Neuronal stem cell (in vitro differentiated cells): Measurements from ENCODE around the gene UGT1A3.

Experiments
- DNase-seq: peaks from one replicate; pipeline ENCODE4 v3.0.0-alpha.2; 2013; ENCODE audit warnings: low spot score
- H2AFZ ChIP-seq: one replicate; pipeline ENCODE4 v1.6.1; 2013; ENCODE audit warnings: mild to moderate bottlenecking, low read length, inconsistent platforms
- H2AK5ac ChIP-seq: 2 replicates; pipeline ENCODE4 v1.6.1; 2013; ENCODE audit warnings: low read depth, mild to moderate bottlenecking, inconsistent platforms, low read length, moderate library complexity, mixed read lengths
- H2BK120ac ChIP-seq: 2 replicates; pipeline ENCODE4 v1.6.1; 2013; ENCODE audit warnings: low read depth, mild to moderate bottlenecking, inconsistent platforms, low read length, moderate library complexity, mixed read lengths
- H2BK12ac ChIP-seq: one replicate; pipeline ENCODE4 v1.6.1; 2013; ENCODE audit warnings: low read length, inconsistent platforms
- H2BK15ac ChIP-seq: 2 replicates; pipeline ENCODE4 v1.6.1; 2013; ENCODE audit warnings: mild to moderate bottlenecking, low read length, inconsistent platforms, mixed read lengths
- H2BK5ac ChIP-seq: one replicate; pipeline ENCODE4 v1.6.1; 2013; ENCODE audit warnings: inconsistent platforms, mild to moderate bottlenecking, low read length, moderate library complexity
- H3K14ac ChIP-seq: one replicate; pipeline ENCODE4 v1.6.1; 2013; ENCODE audit warnings: low read length, inconsistent platforms
- H3K18ac ChIP-seq: 2 replicates; pipeline ENCODE4 v1.6.1; 2013; ENCODE audit warnings: low read length, inconsistent platforms
- H3K23ac ChIP-seq: 2 replicates; pipeline ENCODE4 v1.6.1; 2013; ENCODE audit warnings: low read depth, mild to moderate bottlenecking, mixed read lengths, low read length, inconsistent platforms; ENCODE audit not compliant: poor library complexity
- H3K27ac ChIP-seq: replicated peaks from 3 replicates; pipeline ENCODE4 v1.5.1; 2013; ENCODE audit warnings: low read length, inconsistent platforms
- H3K27me3 ChIP-seq, 3 experiments: 2 replicates each; pipeline ENCODE4 v1.6.1; 2013; ENCODE audit warnings: low read length in 3 of 3, mild to moderate bottlenecking in 2 of 3, inconsistent platforms in 1 of 3, low read depth in 1 of 3, mixed read lengths in 1 of 3, moderate library complexity in 1 of 3; ENCODE audit not compliant: control insufficient read depth in 3 of 3, insufficient read depth in 3 of 3
- H3K36me3 ChIP-seq, 2 donors: replicated peaks in 1 of 2; 2 replicates each; pipeline ENCODE4 v1.6.1; 2013; ENCODE audit warnings: low read length in 2 of 2; ENCODE audit not compliant: control insufficient read depth in 2 of 2, insufficient read depth in 2 of 2
- H3K4ac ChIP-seq: 2 replicates; pipeline ENCODE4 v1.6.1; 2013; ENCODE audit warnings: inconsistent platforms, mild to moderate bottlenecking, low read length, moderate library complexity
- H3K4me1 ChIP-seq, 2 donors: 1 replicate in 1 of 2; 2 replicates in 1 of 2; pipeline ENCODE4 v1.6.1; 2013; ENCODE audit warnings: low read length in 2 of 2, low read depth in 1 of 2; ENCODE audit not compliant: control insufficient read depth in 2 of 2, insufficient read depth in 1 of 2
- H3K4me2 ChIP-seq: one replicate; pipeline ENCODE4 v1.6.1; 2013; ENCODE audit warnings: mild to moderate bottlenecking, low read length, inconsistent platforms; ENCODE audit not compliant: insufficient read depth, poor library complexity, severe bottlenecking
- H3K4me3 ChIP-seq, 2 donors: 2 replicates each; pipeline ENCODE4 v1.5.1; 2013; ENCODE audit warnings: low read length in 2 of 2, mild to moderate bottlenecking in 2 of 2, inconsistent platforms in 1 of 2, moderate library complexity in 1 of 2
- H3K79me1 ChIP-seq: one replicate; pipeline ENCODE4 v1.6.1; 2013; ENCODE audit warnings: low read depth, mild to moderate bottlenecking, inconsistent platforms, low read length, moderate library complexity
- H3K9ac ChIP-seq: one replicate; pipeline ENCODE4 v1.6.1; 2013; ENCODE audit warnings: mild to moderate bottlenecking, low read depth, low read length, inconsistent platforms; ENCODE audit not compliant: poor library complexity
- H3K9me3 ChIP-seq, 2 donors: replicated peaks in 1 of 2; 2 replicates each; pipeline versions ENCODE3 to v1.6.1; 2013; ENCODE audit warnings: low read length in 2 of 2, mild to moderate bottlenecking in 2 of 2, inconsistent platforms in 1 of 2, low read depth in 1 of 2, mixed read lengths in 1 of 2, moderate library complexity in 1 of 2; ENCODE audit not compliant: control insufficient read depth in 2 of 2, insufficient read depth in 1 of 2
- H4K8ac ChIP-seq: one replicate; pipeline ENCODE4 v1.6.1; 2013; ENCODE audit warnings: low read depth, mild to moderate bottlenecking, inconsistent platforms, low read length, moderate library complexity
- H4K91ac ChIP-seq: one replicate; pipeline ENCODE4 v1.6.1; 2013; ENCODE audit warnings: low read length, low read depth, mild to moderate bottlenecking, inconsistent platforms; ENCODE audit not compliant: poor library complexity
- WGBS, 2 donors: extraction: QIAGEN DNeasy Blood & Tissue Kit; methylation state at CpG; one replicate each; pipeline ENCODE4 v1.1.7; 2013; ENCODE audit warnings: missing lambda C conversion rate in 2 of 2, mixed read lengths in 1 of 2; ENCODE audit not compliant: insufficient read length in 2 of 2, insufficient replicate concordance in 1 of 2; ENCODE audit errors: extremely low coverage in 2 of 2; 5-methylcytosine and 5-hydroxymethylcytosine counted together

Gene UGT1A3

GRCh38 chr2:233684640-233685039, 44.2 kb upstream of the UGT1A3 start:
- H2BK120ac ChIP-seq: no peak overlapping the region
- no peak overlapping the region for H3K18ac ChIP-seq
- H3K4me2 ChIP-seq: no peak overlapping the region
- no peak overlapping the region for H4K8ac ChIP-seq
- H2BK12ac ChIP-seq: no peak overlapping the region
- H3K9ac ChIP-seq: no peak overlapping the region
- H2BK15ac ChIP-seq: no peak overlapping the region
- no peak overlapping the region for H3K4ac ChIP-seq
- H3K9me3 ChIP-seq: no peaks in the 10 kb centered on the region
- no peak for DNase-seq
- no peak overlapping the region for H3K14ac ChIP-seq
- H3K4me3 ChIP-seq: no peak overlapping the region
- no peak overlapping the region for H4K91ac ChIP-seq
- no peaks in the 10 kb centered on the region for H3K27me3 ChIP-seq
- no peaks in the 10 kb centered on the region for H3K4me1 ChIP-seq
- no peaks in the 10 kb centered on the region for H3K79me1 ChIP-seq
- no peak overlapping the region for H3K23ac ChIP-seq
- H2BK5ac ChIP-seq: no peak overlapping the region
- no peak overlapping the region for H2AFZ ChIP-seq
- no peak overlapping the region for H3K27ac ChIP-seq
- H3K36me3 ChIP-seq: no peaks in the 10 kb centered on the region
- no CpG with 5 or more reads among the region's 1 CpG for WGBS, 2 donors
- H2AK5ac ChIP-seq: no peak overlapping the region

GRCh38 chr2:233686928-233687327, 41.9 kb upstream of the UGT1A3 start:
- Histone ChIP-seq H4K8ac (no peak overlapping the region), H2BK5ac (no peak overlapping the region), H3K18ac (no peak overlapping the region), H2AFZ (no peak overlapping the region), H3K27me3 (no peaks in the 10 kb centered on the region), H3K9ac (no peak overlapping the region), H3K14ac (no peak overlapping the region), H3K4me3 (no peak overlapping the region), H3K4ac (no peak overlapping the region), H3K79me1 (no peaks in the 10 kb centered on the region), H3K4me2 (no peak overlapping the region), H2AK5ac (no peak overlapping the region), H3K27ac (no peak overlapping the region), H4K91ac (no peak overlapping the region), H3K4me1 (no peaks in the 10 kb centered on the region), H3K36me3 (no peaks in the 10 kb centered on the region), H3K9me3 (no peaks in the 10 kb centered on the region), H2BK15ac (no peak overlapping the region), H2BK12ac (no peak overlapping the region), H3K23ac (no peak overlapping the region), H2BK120ac (no peak overlapping the region)
- no peak for DNase-seq
- no CpG with 5 or more reads among the region's 5 CpGs for WGBS, 2 donors

DNA sequence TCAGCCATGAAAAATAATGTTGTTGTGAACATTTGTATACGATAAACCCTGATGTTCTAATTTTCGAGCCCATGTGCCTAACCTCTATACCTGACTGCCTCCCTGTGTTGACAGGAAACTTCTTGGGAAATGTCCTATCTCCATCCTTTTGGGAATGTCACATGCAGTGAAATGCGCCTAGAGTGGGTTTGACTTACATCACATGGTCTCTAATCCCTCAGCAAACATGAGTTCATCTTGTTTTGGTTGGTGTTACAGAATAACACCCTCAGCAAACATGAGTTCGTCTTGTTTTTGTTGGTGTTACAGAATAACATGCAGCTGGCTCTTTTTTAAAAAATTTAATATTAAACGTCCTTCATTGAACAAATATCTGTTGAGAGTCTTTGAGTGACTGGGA, 40.5 kb upstream of the UGT1A3 start:
- Histone ChIP-seq H2BK120ac (no peak overlapping the region), H3K4ac (no peak overlapping the region), H2BK12ac (no peak overlapping the region), H3K27me3 (no peaks in the 10 kb centered on the region), H3K9me3 (no peaks in the 10 kb centered on the region), H3K4me1 (no peaks in the 10 kb centered on the region), H3K4me3 (no peak overlapping the region), H2BK15ac (no peak overlapping the region), H3K18ac (no peak overlapping the region), H3K27ac (no peak overlapping the region), H3K14ac (no peak overlapping the region), H2AFZ (no peak overlapping the region), H3K79me1 (no peaks in the 10 kb centered on the region), H3K9ac (no peak overlapping the region), H3K36me3 (no peaks in the 10 kb centered on the region), H2BK5ac (no peak overlapping the region), H2AK5ac (no peak overlapping the region), H4K8ac (no peak overlapping the region), H3K4me2 (no peak overlapping the region), H4K91ac (no peak overlapping the region), H3K23ac (no peak overlapping the region)
- no CpG with 5 or more reads among the region's 5 CpGs for WGBS, 2 donors
- DNase-seq: no peak

DNA sequence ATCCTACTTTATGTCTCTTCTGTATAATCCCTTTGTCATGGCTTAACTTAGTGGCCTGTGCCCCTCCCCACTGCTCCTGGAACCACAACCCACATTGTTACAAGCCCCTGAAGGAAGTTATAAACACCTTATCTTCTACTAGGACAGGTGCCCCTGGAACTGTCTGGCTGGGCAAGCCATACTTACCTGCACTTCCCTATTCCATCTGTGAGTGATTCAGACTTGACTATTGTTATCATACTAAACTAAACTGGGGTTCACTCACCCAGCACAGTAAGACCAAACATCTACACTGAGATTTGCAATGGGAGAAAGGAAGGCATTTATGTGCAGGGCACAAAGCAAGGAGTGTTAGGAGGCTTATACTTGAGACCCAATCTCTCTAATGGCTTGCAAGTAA, 39.8 kb upstream of the UGT1A3 start:
- Histone ChIP-seq H3K4me1 (no peaks in the 10 kb centered on the region), H3K27me3 (no peaks in the 10 kb centered on the region), H4K8ac (no peak overlapping the region), H2BK12ac (no peak overlapping the region), H3K27ac (no peak overlapping the region), H3K36me3 (no peaks in the 10 kb centered on the region), H2AK5ac (no peak overlapping the region), H4K91ac (no peak overlapping the region), H3K14ac (no peak overlapping the region), H3K4me2 (no peak overlapping the region), H2AFZ (peak overlapping the region; percentile 44), H3K23ac (no peak overlapping the region), H2BK15ac (no peak overlapping the region), H2BK5ac (no peak overlapping the region), H3K79me1 (no peaks in the 10 kb centered on the region), H3K4ac (no peak overlapping the region), H3K4me3 (no peak overlapping the region), H2BK120ac (no peak overlapping the region), H3K9me3 (no peaks in the 10 kb centered on the region), H3K9ac (no peak overlapping the region), H3K18ac (no peak overlapping the region)
- no peak for DNase-seq
